K562 (cell line): Measurements from ENCODE around the gene TAS2R38. TPM values are rescaled to one million over a fixed set of nuclear protein-coding genes. Genes with fewer than 3 reads are reported as not detected.

ENCODE experiments used
- CREBBP ChIP-seq: IDR thresholded peaks from one replicate; pipeline ENCODE4 v1.6.1; 2012; ENCODE audit warnings: low read depth, mild to moderate bottlenecking, control low read depth, inconsistent platforms, low read length
- E2F1 ChIP-seq: sonication (generic); formaldehyde crosslinking; IDR thresholded peaks from 2 replicates; pipeline ENCODE4 v1.8.1; 2023; ENCODE audit warnings: mild to moderate bottlenecking, missing genetic modification reagents, moderate library complexity
- EP400 ChIP-seq: fragments of 450-650 bp; IDR thresholded peaks from 2 replicates; pipeline ENCODE4 v1.6.1; 2017; ENCODE audit warnings: antibody characterized with exemption, mild to moderate bottlenecking, moderate library complexity
- HIVEP1 ChIP-seq: fragments of 250-450 bp; sonication (Bioruptor Pico); IDR thresholded peaks from 2 replicates; pipeline ENCODE4 v1.4.0; 2020; ENCODE audit warnings: mild to moderate bottlenecking
- NKRF ChIP-seq: fragments of 450-650 bp; IDR thresholded peaks from 2 replicates; pipeline ENCODE4 v1.6.1; 2016; ENCODE audit warnings: borderline replicate concordance
- STAT5A ChIP-seq: IDR thresholded peaks from 2 replicates; pipeline ENCODE4 v1.6.1; 2012; ENCODE audit warnings: low read length, inconsistent platforms, borderline replicate concordance
- ZNF146 ChIP-seq: IDR thresholded peaks from one replicate; pipeline ENCODE4 v1.6.1; 2018; ENCODE audit warnings: missing compliant biosample characterization; ENCODE audit not compliant: unreplicated experiment
- ZNF408 ChIP-seq: fragments of 250-450 bp; sonication (Bioruptor Pico); IDR thresholded peaks from 2 replicates; pipeline ENCODE4 v1.4.0; 2020; ENCODE audit warnings: low read depth, mild to moderate bottlenecking, moderate library complexity
- ZNF639 ChIP-seq, 2 experiments: fragments of 200-800 bp in 1 of 2; sonication (Bioruptor generic) in 1 of 2; sonication (generic) in 1 of 2; formaldehyde crosslinking in 1 of 2; IDR thresholded peaks in 1 of 2; conservative IDR thresholded peaks in 1 of 2; 2 replicates each; pipeline versions ENCODE4 v1.5.0 to v1.6.1; 2016 to 2020; ENCODE audit warnings: missing compliant biosample characterization in 1 of 2, missing genetic modification characterization in 1 of 2, missing genetic modification reagents in 1 of 2
- polyA plus RNA-seq, 8 experiments: library from polyadenylated mRNA; depleted of rRNA in 4 of 8; stranded (reverse) in 5 of 8; unstranded in 3 of 8; fragments of >200 nt; fragmentation: Nextera tagmentation in 2 of 8; fragmentation: Illumina TruSeq in 1 of 8; extraction: Ambion mirVana in 2 of 8; extraction: Trizol in 1 of 8; gene quantifications; 2 replicates each; pipeline versions ENCODE4 v1.2.1 to v1.2.3, GENCODE V29; 2011 to 2014; ENCODE audit warnings: inconsistent platforms in 1 of 8, missing spikeins in 1 of 8
- total RNA-seq, 7 experiments: library from RNA; depleted of rRNA in 6 of 7; stranded (reverse); fragments of >200 nt in 6 of 7; fragmentation: Illumina TruSeq in 2 of 7; extraction: Trizol in 2 of 7; gene quantifications; 2 replicates each; pipeline versions ENCODE4 v1.2.1 to v1.2.3, GENCODE V29; 2011 to 2021; ENCODE audit warnings: low replicate concordance in 1 of 7
- TF ChIP-seq, protein P1 (sequence below): fragments of 450-650 bp; formaldehyde crosslinking; conservative IDR thresholded peaks from 2 replicates; pipeline ENCODE4 v1.4.0; 2022; ENCODE audit warnings: mild to moderate bottlenecking, missing genetic modification characterization

Gene TAS2R38
- total and polyA plus RNA-seq, 9 of the 15 experiments (the other 6 are each of a cell fraction or from before 2014, with no cell fraction given), result not detected

DNA sequence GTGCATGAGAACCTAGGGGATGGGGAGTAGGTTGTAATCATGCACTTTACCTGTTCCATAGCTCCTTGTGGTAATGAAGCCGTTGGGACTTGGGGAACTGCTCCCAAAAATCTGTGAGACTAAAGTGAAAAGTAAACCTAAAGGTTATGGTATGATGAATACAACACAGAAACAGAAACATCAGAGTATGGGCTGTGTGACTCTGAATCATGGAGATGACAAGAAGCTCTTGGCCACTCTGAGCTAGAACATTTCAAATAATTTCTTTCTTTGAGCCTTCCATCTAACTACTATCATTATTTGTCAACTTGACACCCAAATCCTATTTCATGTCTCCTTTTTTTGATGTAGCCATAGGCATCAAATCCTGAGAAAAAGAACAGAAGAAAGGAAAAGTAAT is 29.7 kb downstream of the TAS2R38 start (continued):
- TF ChIP-seq, protein P1, sequence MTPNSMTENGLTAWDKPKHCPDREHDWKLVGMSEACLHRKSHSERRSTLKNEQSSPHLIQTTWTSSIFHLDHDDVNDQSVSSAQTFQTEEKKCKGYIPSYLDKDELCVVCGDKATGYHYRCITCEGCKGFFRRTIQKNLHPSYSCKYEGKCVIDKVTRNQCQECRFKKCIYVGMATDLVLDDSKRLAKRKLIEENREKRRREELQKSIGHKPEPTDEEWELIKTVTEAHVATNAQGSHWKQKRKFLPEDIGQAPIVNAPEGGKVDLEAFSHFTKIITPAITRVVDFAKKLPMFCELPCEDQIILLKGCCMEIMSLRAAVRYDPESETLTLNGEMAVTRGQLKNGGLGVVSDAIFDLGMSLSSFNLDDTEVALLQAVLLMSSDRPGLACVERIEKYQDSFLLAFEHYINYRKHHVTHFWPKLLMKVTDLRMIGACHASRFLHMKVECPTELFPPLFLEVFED (CRISPR knock-in tag), result no peak
- TF ChIP-seq ZNF408 (CRISPR knock-in tag), result no peak
- TF ChIP-seq ZNF146 (CRISPR knock-in tag), result no peak
- no peak for TF ChIP-seq ZNF639 (CRISPR knock-in tag; conservative IDR thresholded peaks at IDR 0.05 in 1 of 2, IDR thresholded peaks at IDR 0.05 in 1 of 2)
- no peak for TF ChIP-seq EP400
- TF ChIP-seq NKRF, result no peak
- no peak for TF ChIP-seq STAT5A
- TF ChIP-seq CREBBP, result no peak
- TF ChIP-seq HIVEP1 (CRISPR knock-in tag), result no peak
- no peak for TF ChIP-seq E2F1 (CRISPR knock-in tag)
